WTC11 (cell line): Measurements from ENCODE around the gene IFITM5.

Experiments
- CTCF ChIP-seq: fragments of 200-600 bp; IDR thresholded peaks from 2 replicates; pipeline ENCODE4 v1.8.0; 2022; ENCODE audit warnings: antibody characterized with exemption
- JUN ChIP-seq: sonication (generic); formaldehyde crosslinking; IDR thresholded peaks from 2 replicates; pipeline ENCODE4 v1.8.0; 2023; ENCODE audit warnings: mild to moderate bottlenecking, missing genetic modification reagents

- TF ChIP-seq CTCF (no peak), JUN (CRISPR knock-in tag) (no peak)
Observed at GRCh38 chr11:278001-278951, 21.1 kb downstream of the IFITM5 start, which contains the start of gene NLRP6.
